ENCODE measurements around the gene NFATC3.

GRCh38 chr16:68128577-68129305 lies 43.6 kb downstream of the NFATC3 start:
- no peak for TF ChIP-seq CTCF (IDR thresholded peaks at IDR 0.05)
- TF ChIP-seq POLR2A (IDR thresholded peaks at IDR 0.05), result no peak
